Stomach (tissue), 4 donors: Measurements from ENCODE around the gene PTGS1.

Experiments used
- EP300 ChIP-seq: sonication (generic); formaldehyde crosslinking; IDR thresholded peaks from one replicate; pipeline ENCODE4 v1.6.1; 2017; ENCODE audit warnings: antibody characterized with exemption
- POLR2A ChIP-seq, 4 donors: fragments of 450-650 bp; IDR thresholded peaks; one replicate each; pipeline ENCODE4 v1.6.1; 2016; ENCODE audit warnings: antibody characterized with exemption in 4 of 4, control low read depth in 2 of 4, mild to moderate bottlenecking in 1 of 4, moderate library complexity in 1 of 4
- TF ChIP-seq, protein P1 (sequence below), 7 experiments: fragments of 450-650 bp in 4 of 7; fragments of 200-600 bp in 3 of 7; sonication (generic) in 3 of 7; IDR thresholded peaks; one replicate each; pipeline ENCODE4 v1.5.1; 2016 to 2019; ENCODE audit warnings: antibody characterized with exemption in 7 of 7, control low read depth in 2 of 7, mild to moderate bottlenecking in 1 of 7

GRCh38 chr9:122402874-122403273, 32.0 kb downstream of the PTGS1 start:
- TF ChIP-seq, protein P1, sequence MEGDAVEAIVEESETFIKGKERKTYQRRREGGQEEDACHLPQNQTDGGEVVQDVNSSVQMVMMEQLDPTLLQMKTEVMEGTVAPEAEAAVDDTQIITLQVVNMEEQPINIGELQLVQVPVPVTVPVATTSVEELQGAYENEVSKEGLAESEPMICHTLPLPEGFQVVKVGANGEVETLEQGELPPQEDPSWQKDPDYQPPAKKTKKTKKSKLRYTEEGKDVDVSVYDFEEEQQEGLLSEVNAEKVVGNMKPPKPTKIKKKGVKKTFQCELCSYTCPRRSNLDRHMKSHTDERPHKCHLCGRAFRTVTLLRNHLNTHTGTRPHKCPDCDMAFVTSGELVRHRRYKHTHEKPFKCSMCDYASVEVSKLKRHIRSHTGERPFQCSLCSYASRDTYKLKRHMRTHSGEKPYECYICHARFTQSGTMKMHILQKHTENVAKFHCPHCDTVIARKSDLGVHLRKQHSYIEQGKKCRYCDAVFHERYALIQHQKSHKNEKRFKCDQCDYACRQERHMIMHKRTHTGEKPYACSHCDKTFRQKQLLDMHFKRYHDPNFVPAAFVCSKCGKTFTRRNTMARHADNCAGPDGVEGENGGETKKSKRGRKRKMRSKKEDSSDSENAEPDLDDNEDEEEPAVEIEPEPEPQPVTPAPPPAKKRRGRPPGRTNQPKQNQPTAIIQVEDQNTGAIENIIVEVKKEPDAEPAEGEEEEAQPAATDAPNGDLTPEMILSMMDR (IDR thresholded peaks at IDR 0.05): no peak
- TF ChIP-seq POLR2A (IDR thresholded peaks at IDR 0.05) (no peak), EP300 (no peak)
